Activated CD8-positive, alpha-beta memory T cell treated with anti-CD3 and anti-CD28 coated beads, Interleukin-2, amount 50 U/mL, for 1 hour (primary cell): Measurements from ENCODE around the gene KRT33B.
"Not testable (repeated sequence)": the region's sequence is repeated elsewhere in the genome, so short reads cannot be mapped to it uniquely, and the experiment has no call there.

Source experiments
- DNase-seq: peaks from one replicate; pipeline ENCODE4 v3.0.0-alpha.2; 2020; ENCODE audit errors: extremely low read depth

KRT33B gene

GRCh38 chr17:41369713-41370112 is at the start of gene KRT33B:
TSS of gene KRT33B (minus strand) at chr17:41369813. CDS start at chr17:41369750, 63 bp downstream.
- no peak for DNase-seq

- no peak for DNase-seq
These were observed 48.7 kb upstream of the KRT33B start for GRCh38 chr17:41418116-41418860.

- DNase-seq = no peak
These were observed 48.0 kb upstream of the KRT33B start for GRCh38 chr17:41417576-41418015.

GRCh38 chr17:41417127-41417526 is 47.5 kb upstream of the KRT33B start:
- DNase-seq = no peak

- DNase-seq = no peak
These were observed 46.9 kb upstream of the KRT33B start for GRCh38 chr17:41416479-41416878.

- no peak for DNase-seq
These were observed 46.3 kb upstream of the KRT33B start for GRCh38 chr17:41415833-41416335.

- no peak for DNase-seq
These were observed 45.8 kb upstream of the KRT33B start for GRCh38 chr17:41415411-41415810.

GRCh38 chr17:41413982-41414381 is 44.4 kb upstream of the KRT33B start:
- DNase-seq = no peak

GRCh38 chr17:41413353-41413957 is 43.8 kb upstream of the KRT33B start:
- DNase-seq = no peak

- DNase-seq = no peak
These were observed 41.6 kb upstream of the KRT33B start for GRCh38 chr17:41411072-41411840.

GRCh38 chr17:41407226-41407625 is 37.6 kb upstream of the KRT33B start:
- DNase-seq = no peak

- no peak for DNase-seq
These were observed 36.6 kb upstream of the KRT33B start for GRCh38 chr17:41406205-41406604.

GRCh38 chr17:41404024-41404671 is 34.5 kb upstream of the KRT33B start:
- DNase-seq = no peak

- DNase-seq = no peak
These were observed 33.9 kb upstream of the KRT33B start for GRCh38 chr17:41403404-41404023.

- no peak for DNase-seq
These were observed 32.5 kb upstream of the KRT33B start for GRCh38 chr17:41402161-41402560.

GRCh38 chr17:41396996-41397660 is 27.5 kb upstream of the KRT33B start, which contains the start of gene KRT31:
TSS of gene KRT31 (minus strand) at chr17:41397608. CDS start at chr17:41397539, 69 bp downstream.
- no peak for DNase-seq

GRCh38 chr17:41396340-41396739 is 26.7 kb upstream of the KRT33B start:
- no peak for DNase-seq

- DNase-seq = no peak
These were observed 26.0 kb upstream of the KRT33B start for GRCh38 chr17:41395611-41396010.

GRCh38 chr17:41395044-41395443 is 25.4 kb upstream of the KRT33B start:
- not testable (repeated sequence) for DNase-seq

GRCh38 chr17:41394254-41394996 is 24.8 kb upstream of the KRT33B start:
- DNase-seq = no peak
